A673 (cell line): ENCODE data around the gene DCAF12L1.

Experiments used
- CTCF ChIP-seq: fragments of 300-800, 200-600 bp; sonication (generic); conservative IDR thresholded peaks from 2 replicates; pipeline ENCODE4 v1.5.1; 2017; ENCODE audit warnings: low read depth, mild to moderate bottlenecking, antibody characterized with exemption, low read length, moderate library complexity, mixed read lengths
- EZH2 ChIP-seq: fragments of 200-600 bp; sonication (generic); IDR thresholded peaks from 2 replicates; pipeline ENCODE4 v1.6.1; 2017; ENCODE audit warnings: borderline replicate concordance, low read depth, mild to moderate bottlenecking, mixed read lengths, antibody characterized with exemption, low read length; ENCODE audit not compliant: poor library complexity, severe bottlenecking

GRCh38 chrX:126509923-126510322, 42.7 kb downstream of the DCAF12L1 start:
- TF ChIP-seq CTCF (no peak), EZH2 (no peak)
